ENCODE data around the gene TRIP6. TPM values are rescaled to one million over a fixed set of nuclear protein-coding genes. Genes with fewer than 3 reads are reported as not detected.

TRIP6 gene
- total and polyA plus RNA-seq, 2 of the 8 experiments (the other 6 are each of a cell fraction or from before 2014, with no cell fraction given): 88.4 to 103 TPM

GRCh38 chr7:100837099-100837836, 29.9 kb upstream of the TRIP6 start (continued):
- TF ChIP-seq SP2 (IDR thresholded peaks at IDR 0.05; ENCODE audit: low read length): peak; percentile 81
- TF ChIP-seq TBP (IDR thresholded peaks at IDR 0.05; ENCODE audit: low read depth, low read length): peak; percentile 79
- no peak for TF ChIP-seq BCL11A (IDR thresholded peaks at IDR 0.05; ENCODE audit: low read depth in 2 of 2, low read length in 2 of 2)
- TF ChIP-seq CEBPB (IDR thresholded peaks at IDR 0.05; ENCODE audit: low read depth, low read length): no peak
- TF ChIP-seq RAD21 (IDR thresholded peaks at IDR 0.05 in 1 of 2, conservative IDR thresholded peaks at IDR 0.05 in 1 of 2; ENCODE audit: low read depth in 2 of 2, low read length in 2 of 2): no peak
- peak; percentile 99 for TF ChIP-seq YY1 (IDR thresholded peaks at IDR 0.05; ENCODE audit: low read depth, low read length)
- TF ChIP-seq SUZ12 (IDR thresholded peaks at IDR 0.05; ENCODE audit: low read length): no peak
- TF ChIP-seq FOSL1 (IDR thresholded peaks at IDR 0.05; ENCODE audit: insufficient read depth, low read depth, low read length): no peak
- TF ChIP-seq RBBP5 (IDR thresholded peaks at IDR 0.05; ENCODE audit: borderline replicate concordance, low read depth, low read length): peak; percentile 39; the same call in 1 of the 2 replicates
- TF ChIP-seq MAFK (IDR thresholded peaks at IDR 0.05; ENCODE audit: low read depth, low read length): no peak
- TF ChIP-seq KDM4A (IDR thresholded peaks at IDR 0.05; ENCODE audit: low read depth, low read length, severe bottlenecking): no peak
- TF ChIP-seq EZH2 (IDR thresholded peaks at IDR 0.05; ENCODE audit: low read depth, low read length, severe bottlenecking): no peak
- TF ChIP-seq JUND (IDR thresholded peaks at IDR 0.05; ENCODE audit: low read length): no peak
- TF ChIP-seq POU5F1 (IDR thresholded peaks at IDR 0.05; ENCODE audit: low read depth, low read length): no peak
- TF ChIP-seq POLR2AphosphoS5 (IDR thresholded peaks at IDR 0.05; ENCODE audit: low read depth, low read length): peak; percentile 46
- TF ChIP-seq SIN3A (conservative IDR thresholded peaks at IDR 0.05 in 1 of 2, IDR thresholded peaks at IDR 0.05 in 1 of 2; ENCODE audit: low read depth in 1 of 2, low read length in 2 of 2): peak in 1 of 2 experiments; percentile 71; a peak in 2 of 4 replicates
- no peak for TF ChIP-seq CBX8 (IDR thresholded peaks at IDR 0.05; ENCODE audit: borderline replicate concordance, low read depth, low read length)
- TF ChIP-seq E2F6 (IDR thresholded peaks at IDR 0.05): no peak; the same call in 1 of the 2 replicates
- TF ChIP-seq SP1 (IDR thresholded peaks at IDR 0.05; ENCODE audit: low read depth, low read length): 0 out of 2 replicates have a peak, but pooled peaks have one; percentile 56
- 0 out of 2 replicates have a peak, but pooled peaks have one; percentile 6 for TF ChIP-seq JUN (IDR thresholded peaks at IDR 0.05; ENCODE audit: low read depth, low read length)
- TF ChIP-seq ATF3 (IDR thresholded peaks at IDR 0.05; ENCODE audit: insufficient read depth, low read depth, low read length): peak; percentile 63
- no peak for TF ChIP-seq CTBP2 (IDR thresholded peaks at IDR 0.05; ENCODE audit: borderline replicate concordance, insufficient read depth, insufficient read length, low read length)
- no peak for TF ChIP-seq SIRT6 (IDR thresholded peaks at IDR 0.05; ENCODE audit: low read length)
